Fibroblast of villous mesenchyme (primary cell): ENCODE data around the gene SMAD7. TPM values are rescaled to one million over a fixed set of nuclear protein-coding genes. Genes with fewer than 3 reads are reported as not detected.
"Not testable (repeated sequence)": the region's sequence is repeated elsewhere in the genome, so short reads cannot be mapped to it uniquely, and the experiment has no call there.

Experiments
- DNase-seq: peaks from one replicate; pipeline ENCODE4 v3.0.0-alpha.2; 2010; ENCODE audit warnings: low read depth
- H3K4me3 ChIP-seq: 2 replicates; pipeline ENCODE4 v1.5.1; 2011; ENCODE audit warnings: low read depth, mild to moderate bottlenecking, low read length
- total RNA-seq: library from RNA; depleted of rRNA; stranded (reverse); fragments of >200 nt; gene quantifications from 2 replicates; pipeline ENCODE4 v1.2.3, GENCODE V29; 2012
- TF ChIP-seq, protein P1 (sequence below): IDR thresholded peaks from 2 replicates; pipeline ENCODE4 v1.5.1; 2012; ENCODE audit warnings: low read depth, mild to moderate bottlenecking, low read length; ENCODE audit not compliant: insufficient read depth

SMAD7 gene
- total RNA-seq, 1 donor = 28.9 TPM

DNA sequence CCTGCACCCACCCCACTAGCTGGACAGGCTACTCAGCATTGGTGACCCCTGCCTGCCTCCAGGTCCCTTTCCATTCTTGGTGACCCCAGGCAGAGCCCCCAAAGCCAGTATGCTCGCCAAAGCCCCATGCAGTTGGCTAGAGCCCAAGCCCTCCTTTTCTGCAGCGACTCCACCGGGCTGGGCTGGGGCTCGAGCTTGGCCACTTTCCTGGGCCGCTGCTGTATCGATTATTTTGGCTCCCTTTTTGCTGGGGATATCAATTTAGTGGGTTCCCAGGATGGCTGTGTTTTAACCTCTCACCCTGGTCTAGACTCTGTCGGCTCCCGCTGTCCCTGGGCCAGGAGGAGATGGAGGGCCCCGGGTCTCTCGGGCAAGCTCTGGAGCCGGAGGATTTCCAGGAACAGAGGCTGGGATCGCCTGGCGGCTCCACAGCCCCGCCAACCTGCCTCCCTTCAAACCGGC lies 76.0 kb downstream of the SMAD7 start:
- DNase-seq = no peak
- TF ChIP-seq, protein P1, sequence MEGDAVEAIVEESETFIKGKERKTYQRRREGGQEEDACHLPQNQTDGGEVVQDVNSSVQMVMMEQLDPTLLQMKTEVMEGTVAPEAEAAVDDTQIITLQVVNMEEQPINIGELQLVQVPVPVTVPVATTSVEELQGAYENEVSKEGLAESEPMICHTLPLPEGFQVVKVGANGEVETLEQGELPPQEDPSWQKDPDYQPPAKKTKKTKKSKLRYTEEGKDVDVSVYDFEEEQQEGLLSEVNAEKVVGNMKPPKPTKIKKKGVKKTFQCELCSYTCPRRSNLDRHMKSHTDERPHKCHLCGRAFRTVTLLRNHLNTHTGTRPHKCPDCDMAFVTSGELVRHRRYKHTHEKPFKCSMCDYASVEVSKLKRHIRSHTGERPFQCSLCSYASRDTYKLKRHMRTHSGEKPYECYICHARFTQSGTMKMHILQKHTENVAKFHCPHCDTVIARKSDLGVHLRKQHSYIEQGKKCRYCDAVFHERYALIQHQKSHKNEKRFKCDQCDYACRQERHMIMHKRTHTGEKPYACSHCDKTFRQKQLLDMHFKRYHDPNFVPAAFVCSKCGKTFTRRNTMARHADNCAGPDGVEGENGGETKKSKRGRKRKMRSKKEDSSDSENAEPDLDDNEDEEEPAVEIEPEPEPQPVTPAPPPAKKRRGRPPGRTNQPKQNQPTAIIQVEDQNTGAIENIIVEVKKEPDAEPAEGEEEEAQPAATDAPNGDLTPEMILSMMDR = no peak
- no peak overlapping the region for H3K4me3 ChIP-seq

DNA sequence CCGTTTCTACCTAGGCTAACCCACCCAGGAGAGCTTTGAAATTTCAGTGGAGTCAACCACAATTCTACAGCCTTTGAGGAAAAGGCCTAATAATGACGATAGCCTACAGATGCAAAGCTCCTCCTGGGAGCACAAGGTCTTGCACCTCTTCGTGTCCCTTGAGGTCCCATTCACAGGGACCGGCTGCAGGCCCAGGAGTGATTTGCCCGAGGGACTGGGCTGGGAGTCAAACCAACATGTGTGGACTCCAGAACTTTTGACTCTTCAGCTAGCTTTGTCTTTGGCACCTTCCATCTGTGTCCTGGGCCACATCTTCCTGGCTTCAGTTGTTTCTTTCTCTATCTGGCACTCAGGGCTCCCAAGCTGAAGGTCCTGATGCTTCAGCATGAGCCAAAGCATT lies 76.5 kb downstream of the SMAD7 start:
- no peak overlapping the region for H3K4me3 ChIP-seq
- no peak for DNase-seq
- TF ChIP-seq, protein P1 = no peak

DNA sequence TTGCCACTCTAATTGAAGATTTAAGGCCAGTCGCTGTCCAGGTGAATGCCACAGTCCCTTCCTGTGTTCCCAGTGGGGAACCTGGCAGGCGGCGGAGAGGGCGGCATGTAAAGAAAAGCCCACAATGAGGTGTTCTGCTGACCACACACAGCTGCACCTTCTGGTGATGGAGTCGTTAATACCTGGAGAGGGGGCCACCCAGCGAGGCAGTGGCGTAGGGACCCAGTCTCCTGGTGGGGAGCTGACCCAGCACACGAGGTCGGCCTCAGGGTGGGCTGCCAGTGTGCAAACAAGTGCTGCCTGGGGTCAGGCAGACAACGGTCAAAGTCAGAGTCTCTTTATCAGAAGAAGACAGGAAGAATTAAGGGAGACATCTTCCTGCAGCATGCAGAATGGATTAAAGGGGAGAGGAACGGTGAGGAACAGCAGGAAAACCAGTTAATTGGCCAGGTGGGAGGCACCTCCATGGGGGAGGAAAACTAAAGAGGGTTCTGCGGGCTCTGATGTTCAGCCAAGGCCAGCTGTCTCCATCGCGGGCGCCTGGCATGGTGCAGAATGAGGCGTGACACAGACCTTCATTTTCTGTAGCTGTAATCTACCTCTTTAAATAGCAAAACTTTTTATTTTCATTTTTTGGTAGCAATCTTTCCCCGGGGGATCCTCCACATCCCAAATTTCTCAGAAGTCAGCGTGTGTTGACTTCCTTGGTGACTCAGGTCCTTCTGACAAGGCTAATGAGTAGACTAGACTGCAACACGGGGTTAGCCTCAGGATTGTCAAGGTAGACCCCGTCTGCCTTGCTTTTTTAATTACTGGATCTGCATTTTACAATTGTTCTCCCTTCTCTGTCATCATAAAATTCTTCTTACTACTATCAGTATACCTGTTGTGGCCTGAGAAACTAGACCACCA lies 78.3 kb downstream of the SMAD7 start:
- peak; percentile 66 for DNase-seq
- no peak overlapping the region for H3K4me3 ChIP-seq
- TF ChIP-seq, protein P1 = no peak

DNA sequence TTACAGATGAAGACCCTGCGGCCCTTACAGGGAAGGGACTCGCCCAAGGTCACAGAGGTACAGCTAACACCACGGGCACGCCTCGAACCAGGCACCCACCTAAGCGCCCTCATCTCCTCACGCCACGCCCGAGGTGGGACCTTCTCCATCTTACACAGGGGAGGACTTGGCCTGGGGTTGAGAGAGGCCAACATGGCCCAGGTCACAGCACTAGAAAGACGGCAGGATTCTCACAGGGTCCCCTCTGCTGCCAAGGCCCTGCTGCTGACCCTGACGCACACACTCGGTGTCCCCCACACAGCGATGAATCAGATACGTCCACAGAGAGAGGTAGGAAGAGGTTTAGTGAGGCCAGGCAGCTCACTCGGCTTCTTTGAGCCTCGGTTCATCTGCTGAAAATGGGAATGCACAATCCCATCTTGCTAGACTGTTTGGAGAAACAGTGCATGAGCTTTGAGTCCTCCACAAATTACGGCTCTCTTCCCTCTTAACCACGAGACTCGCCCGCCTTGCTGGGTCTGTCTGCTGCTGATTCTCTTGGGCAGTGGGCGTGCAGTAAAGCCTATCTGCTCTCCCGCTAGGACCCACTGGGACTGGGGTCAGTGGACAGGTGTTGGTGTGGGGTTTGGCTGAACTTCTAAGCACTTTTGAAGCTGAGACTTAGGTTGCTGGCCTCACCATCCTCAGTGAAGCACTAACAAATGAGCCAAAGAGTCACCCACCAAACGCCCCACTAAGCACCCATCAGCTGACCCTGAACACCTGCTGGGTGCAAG lies 79.2 kb downstream of the SMAD7 start:
- TF ChIP-seq, protein P1 = no peak
- no peak overlapping the region for H3K4me3 ChIP-seq
- no peak for DNase-seq

DNA sequence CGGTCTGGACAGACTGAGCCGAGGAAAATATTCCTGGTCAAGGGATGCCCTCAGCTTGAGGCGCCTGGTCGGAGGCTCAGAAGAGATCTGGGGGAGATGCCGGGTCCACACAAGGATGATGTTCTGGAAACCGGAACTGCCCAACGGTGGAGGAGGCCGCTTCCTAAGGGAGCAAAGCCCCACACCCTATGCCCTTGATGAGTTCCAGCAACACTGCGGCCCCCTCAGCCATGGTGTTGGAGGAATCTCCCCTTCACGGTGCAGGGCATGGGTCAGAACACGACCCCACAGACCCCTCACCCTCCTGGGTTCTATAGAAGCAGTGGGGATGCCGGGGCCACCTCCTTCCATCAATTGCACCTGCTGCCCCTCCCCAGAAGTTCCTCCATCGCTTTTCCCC lies 79.8 kb downstream of the SMAD7 start:
- not testable (repeated sequence) for DNase-seq, H3K4me3 ChIP-seq
